H1 (cell line): Measurements from ENCODE around the gene UBE2G2. TPM values are rescaled to one million over a fixed set of nuclear protein-coding genes. Genes with fewer than 3 reads are reported as not detected.

Experiments
- CTCF ChIA-PET: fragments of 300-600 bp; sonication (Branson Sonifier 250); formaldehyde crosslinking; loops from one replicate; lab custom pipeline; 2021; ENCODE audit not compliant: partially characterized antibody; lab: Charles Lee
- POLR2A ChIA-PET: fragments of 300-600 bp; sonication (Branson Sonifier 250); formaldehyde crosslinking; loops from one replicate; lab custom pipeline; 2021; ENCODE audit warnings: inconsistent platforms; ENCODE audit not compliant: partially characterized antibody; lab: Charles Lee
- DNase-seq, 2 experiments: peaks; one replicate each; pipeline versions ENCODE4 v3.0.0 to v3.0.0-alpha.2; 2010 to 2022; ENCODE audit warnings: low spot score in 2 of 2, low read depth in 1 of 2, mixed read lengths in 1 of 2
- FAIRE-seq: peaks from 2 replicates; lab custom pipeline; 2011; peaks lifted over from hg19 to GRCh38; lab: Jason Lieb, UNC
- H2AFZ ChIP-seq: 2 replicates; pipeline ENCODE4 v1.8.1; 2012; ENCODE audit warnings: low read length, inconsistent platforms
- H2AK5ac ChIP-seq: 2 replicates; pipeline ENCODE4 v1.6.1; 2013; ENCODE audit warnings: low read depth, low read length
- H2BK120ac ChIP-seq: replicated peaks from 2 replicates; pipeline ENCODE3; 2013; ENCODE audit warnings: low read depth, low read length, inconsistent platforms
- H2BK12ac ChIP-seq: 2 replicates; pipeline ENCODE4 v1.6.1; 2013; ENCODE audit warnings: low read depth, low read length
- H2BK15ac ChIP-seq: 2 replicates; pipeline ENCODE4 v1.6.1; 2013; ENCODE audit warnings: low read length
- H2BK20ac ChIP-seq: 2 replicates; pipeline ENCODE4 v1.6.1; 2013; ENCODE audit warnings: low read length
- H2BK5ac ChIP-seq: 2 replicates; pipeline ENCODE4 v1.6.1; 2013; ENCODE audit warnings: low read depth, low read length
- H3K14ac ChIP-seq: 2 replicates; pipeline ENCODE4 v1.6.1; 2013; ENCODE audit warnings: inconsistent platforms; ENCODE audit not compliant: insufficient read length
- H3K18ac ChIP-seq: 2 replicates; pipeline ENCODE4 v1.6.1; 2013; ENCODE audit warnings: low read length; ENCODE audit errors: extremely low read depth
- H3K23ac ChIP-seq: 2 replicates; pipeline ENCODE4 v1.6.1; 2013; ENCODE audit warnings: inconsistent platforms; ENCODE audit not compliant: insufficient read length
- H3K23me2 ChIP-seq: 2 replicates; pipeline ENCODE4 v1.6.1; 2013; ENCODE audit warnings: low read depth, low read length
- H3K27ac ChIP-seq: 2 replicates; pipeline ENCODE4 v1.6.1; 2011; ENCODE audit warnings: low read depth, low read length, inconsistent platforms
- H3K27me3 ChIP-seq, 4 experiments: replicated peaks in 1 of 4; 1 replicate in 1 of 4; 2 replicates in 3 of 4; pipeline versions ENCODE4 v1.6.1 to v1.8.1; 2011 to 2013; ENCODE audit warnings: low read length in 3 of 4, mild to moderate bottlenecking in 3 of 4, inconsistent platforms in 2 of 4, mixed read lengths in 2 of 4, moderate library complexity in 1 of 4; ENCODE audit not compliant: control insufficient read depth in 3 of 4, insufficient read depth in 3 of 4; ENCODE audit errors: extremely low read depth in 1 of 4
- H3K36me3 ChIP-seq, 4 experiments: 2 replicates each; pipeline versions ENCODE4 v1.6.1 to v1.8.1; 2011 to 2013; ENCODE audit warnings: mild to moderate bottlenecking in 4 of 4, low read length in 3 of 4, moderate library complexity in 2 of 4, control low read depth in 1 of 4, inconsistent platforms in 1 of 4; ENCODE audit not compliant: insufficient read depth in 4 of 4, control insufficient read depth in 2 of 4
- H3K4ac ChIP-seq: replicated peaks from 2 replicates; pipeline ENCODE3; 2013; ENCODE audit warnings: low read length, low read depth, mixed read lengths, inconsistent platforms; ENCODE audit not compliant: insufficient read length
- H3K4me1 ChIP-seq, 4 experiments: replicated peaks in 1 of 4; 1 replicate in 1 of 4; 2 replicates in 3 of 4; pipeline versions ENCODE4 v1.6.1 to v1.8.1; 2011 to 2013; ENCODE audit warnings: low read length in 3 of 4, inconsistent platforms in 2 of 4, mixed read lengths in 1 of 4; ENCODE audit not compliant: insufficient read depth in 4 of 4, control insufficient read depth in 3 of 4
- H3K4me2 ChIP-seq, 2 experiments: 2 replicates each; pipeline versions ENCODE4 v1.6.1 to v1.8.1; 2011 to 2013; ENCODE audit warnings: low read depth in 2 of 2, low read length in 2 of 2, control low read depth in 1 of 2, inconsistent platforms in 1 of 2, mild to moderate bottlenecking in 1 of 2; ENCODE audit not compliant: insufficient read depth in 1 of 2
- H3K4me3 ChIP-seq, 4 experiments: fragments of 200-600, 300-600 bp in 1 of 4; sonication (generic), shearing (Covaris generic), sonication (Bioruptor Twin) in 1 of 4; 2 replicates each; pipeline versions ENCODE4 v1.5.1 to v1.8.1; 2011 to 2016; ENCODE audit warnings: low read length in 4 of 4, low read depth in 3 of 4, control low read depth in 2 of 4, inconsistent platforms in 2 of 4, mild to moderate bottlenecking in 2 of 4, mixed read lengths in 1 of 4, moderate library complexity in 1 of 4; ENCODE audit not compliant: insufficient read depth in 2 of 4; ENCODE audit errors: extremely low read depth in 1 of 4
- H3K56ac ChIP-seq: replicated peaks from 2 replicates; pipeline ENCODE3; 2013; ENCODE audit warnings: low read depth, mild to moderate bottlenecking, mixed read lengths, low read length, inconsistent platforms; ENCODE audit not compliant: insufficient read length
- H3K79me1 ChIP-seq: 2 replicates; pipeline ENCODE4 v1.6.1; 2013; ENCODE audit warnings: low read depth, low read length, control low read depth
- H3K79me2 ChIP-seq, 2 experiments: 2 replicates each; pipeline versions ENCODE4 v1.6.1 to v1.8.1; 2012 to 2013; ENCODE audit warnings: low read length in 2 of 2, mild to moderate bottlenecking in 2 of 2, inconsistent platforms in 1 of 2; ENCODE audit not compliant: insufficient read depth in 2 of 2, control insufficient read depth in 1 of 2
- H3K9ac ChIP-seq, 4 experiments: replicated peaks in 1 of 4; 1 replicate in 1 of 4; 2 replicates in 3 of 4; pipeline versions ENCODE4 v1.6.1 to v1.8.1; 2011 to 2013; ENCODE audit warnings: low read depth in 3 of 4, low read length in 3 of 4, control low read depth in 2 of 4, mild to moderate bottlenecking in 2 of 4, moderate library complexity in 2 of 4, inconsistent platforms in 1 of 4; ENCODE audit errors: extremely low read depth in 1 of 4
- H3K9me3 ChIP-seq, 2 experiments: 2 replicates each; pipeline versions ENCODE4 v1.6.1 to v1.8.1; 2012 to 2013; ENCODE audit warnings: mild to moderate bottlenecking in 2 of 2, moderate library complexity in 2 of 2, control low read depth in 1 of 2, inconsistent platforms in 1 of 2, low read depth in 1 of 2, low read length in 1 of 2, mixed read lengths in 1 of 2; ENCODE audit not compliant: insufficient read depth in 2 of 2
- H4K20me1 ChIP-seq, 2 experiments: replicated peaks in 1 of 2; 2 replicates each; pipeline versions ENCODE3 to v1.8.1; 2011 to 2013; ENCODE audit warnings: inconsistent platforms in 2 of 2, low read length in 2 of 2, mild to moderate bottlenecking in 1 of 2; ENCODE audit not compliant: insufficient read depth in 2 of 2, control insufficient read depth in 1 of 2
- H4K5ac ChIP-seq: 2 replicates; pipeline ENCODE4 v1.6.1; 2013; ENCODE audit warnings: low read length, low read depth, mixed read lengths, inconsistent platforms; ENCODE audit not compliant: insufficient read length
- H4K8ac ChIP-seq: 2 replicates; pipeline ENCODE4 v1.8.0; 2013; ENCODE audit warnings: mild to moderate bottlenecking, moderate library complexity, low read length, inconsistent platforms; ENCODE audit not compliant: insufficient read depth; ENCODE audit errors: extremely low read depth
- H4K91ac ChIP-seq: replicated peaks from 2 replicates; pipeline ENCODE3; 2013; ENCODE audit warnings: low read length, mixed read lengths, inconsistent platforms; ENCODE audit not compliant: insufficient read length
- CEBPB ChIP-seq: IDR thresholded peaks from 2 replicates; pipeline ENCODE4 v1.6.1; 2012; ENCODE audit warnings: low read depth, low read length
- CHD1 ChIP-seq: IDR thresholded peaks from 2 replicates; pipeline ENCODE4 v1.6.1; 2012; ENCODE audit warnings: low read depth, low read length, improper control_type of control experiment
- CHD2 ChIP-seq: IDR thresholded peaks from 2 replicates; pipeline ENCODE4 v1.6.1; 2012; ENCODE audit warnings: low read length, improper control_type of control experiment
- CTBP2 ChIP-seq: IDR thresholded peaks from 2 replicates; pipeline ENCODE4 v1.7.0; 2011; ENCODE audit warnings: borderline replicate concordance, mild to moderate bottlenecking, moderate library complexity, mixed read lengths, low read length; ENCODE audit not compliant: insufficient read depth, insufficient read length
- EGR1 ChIP-seq: IDR thresholded peaks from 2 replicates; pipeline ENCODE4 v1.6.1; 2011; ENCODE audit warnings: low read depth, low read length, borderline replicate concordance
- HDAC6 ChIP-seq: IDR thresholded peaks from one replicate; pipeline ENCODE4 v1.7.1; 2012; ENCODE audit warnings: low read depth, mild to moderate bottlenecking, inconsistent platforms, low read length, moderate library complexity
- JUN ChIP-seq: IDR thresholded peaks from 2 replicates; pipeline ENCODE4 v1.6.1; 2011; ENCODE audit warnings: low read depth, mild to moderate bottlenecking, improper control_type of control experiment, low read length
- MAFK ChIP-seq: IDR thresholded peaks from 2 replicates; pipeline ENCODE4 v1.6.1; 2012; ENCODE audit warnings: low read depth, mild to moderate bottlenecking, improper control_type of control experiment, low read length
- POLR2AphosphoS5 ChIP-seq: IDR thresholded peaks from 2 replicates; pipeline ENCODE4 v1.6.1; 2011; ENCODE audit warnings: low read depth, low read length
- RAD21 ChIP-seq, 2 experiments: IDR thresholded peaks in 1 of 2; conservative IDR thresholded peaks in 1 of 2; 2 replicates each; pipeline ENCODE4 v1.6.1; 2011; ENCODE audit warnings: low read depth in 2 of 2, low read length in 2 of 2, improper control_type of control experiment in 1 of 2, inconsistent platforms in 1 of 2, mild to moderate bottlenecking in 1 of 2, moderate library complexity in 1 of 2
- SIN3A ChIP-seq, 2 experiments: IDR thresholded peaks in 1 of 2; conservative IDR thresholded peaks in 1 of 2; 2 replicates each; pipeline ENCODE4 v1.6.1; 2011 to 2012; ENCODE audit warnings: low read length in 2 of 2, improper control_type of control experiment in 1 of 2, low read depth in 1 of 2, mild to moderate bottlenecking in 1 of 2
- SIX5 ChIP-seq: IDR thresholded peaks from 2 replicates; pipeline ENCODE4 v1.6.1; 2011; ENCODE audit warnings: mild to moderate bottlenecking, low read depth, low read length
- SP4 ChIP-seq: IDR thresholded peaks from 2 replicates; pipeline ENCODE4 v1.6.1; 2012; ENCODE audit warnings: low read length, inconsistent platforms
- WGBS, 2 experiments: shearing (Covaris generic) in 1 of 2; methylation state at CpG; one replicate each; pipeline versions ENCODE4 v1.1.6 to v1.1.7; 2013 to 2015; ENCODE audit warnings: low lambda C conversion rate in 2 of 2, mixed read lengths in 2 of 2, inconsistent platforms in 1 of 2, low coverage in 1 of 2, missing lambda C conversion rate in 1 of 2; ENCODE audit not compliant: insufficient replicate concordance in 2 of 2, insufficient coverage in 1 of 2, insufficient read length in 1 of 2; ENCODE audit errors: extremely low coverage in 1 of 2, missing lambda C conversion rate in 1 of 2; 5-methylcytosine and 5-hydroxymethylcytosine counted together
- polyA plus RNA-seq, 7 experiments: library from polyadenylated mRNA; depleted of rRNA in 3 of 7; stranded (reverse) in 5 of 7; unstranded in 2 of 7; fragments of >200 nt in 5 of 7; fragments of 200-250 nt in 2 of 7; gene quantifications; 1 replicate in 5 of 7; 2 replicates in 1 of 7; 4 replicates in 1 of 7; pipeline versions ENCODE4 v1.2.1 to v1.2.3, GENCODE V29; 2011 to 2013; ENCODE audit warnings: missing spikeins in 2 of 7, mixed read lengths in 2 of 7
- total RNA-seq: library from RNA; stranded (reverse); fragmentation: NEBNext Ultra II Directional; extraction: Animal tissue kit (Norgen Biotek cat#: 25700); gene quantifications from 2 replicates; pipeline ENCODE4 v1.2.1, GENCODE V29; 2021

Gene UBE2G2
- total and polyA plus RNA-seq, 2 of the 8 experiments (the other 6 are each of a cell fraction or from before 2014, with no cell fraction given): 96.3 to 101 TPM

DNA sequence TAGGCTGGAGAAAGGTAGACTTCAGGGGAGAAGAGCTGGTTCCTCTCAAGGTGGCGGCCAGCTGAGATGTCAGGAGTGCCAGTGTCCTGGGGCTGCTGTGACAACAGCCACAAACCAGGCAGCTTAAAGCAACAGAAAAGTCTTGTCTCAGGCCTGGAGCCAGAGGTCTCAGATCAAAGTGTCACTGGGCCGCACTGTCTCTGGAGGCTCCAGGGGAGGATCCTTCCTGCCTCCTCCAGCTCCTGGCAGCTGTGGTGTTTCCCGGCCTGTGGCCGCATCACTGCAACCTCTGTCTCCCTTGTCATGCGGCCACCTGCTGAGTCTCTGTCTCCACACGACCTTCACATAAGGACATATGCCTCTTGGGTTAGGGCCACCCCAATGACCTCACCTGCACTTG lies 65.8 kb downstream of the UBE2G2 start:
- Histone ChIP-seq H2BK15ac (peak overlapping the region; percentile 46; the same call in 1 of the 2 replicates), H3K18ac (no peak overlapping the region), H3K9me3 (peaks cover 45 to 64% of the 10 kb centered on the region in 2 experiments), H3K56ac (no peak overlapping the region), H2BK5ac (no peak overlapping the region), H4K91ac (no peak overlapping the region), H3K36me3 (no peaks in the 10 kb centered on the region), H2AFZ (no peak overlapping the region), H3K27me3 (no peaks in the 10 kb centered on the region), H4K8ac (no peak overlapping the region), H3K9ac (no peak overlapping the region), H3K4me3 (no peak overlapping the region), H3K23ac (no peak overlapping the region), H3K4me1 (no peaks in the 10 kb centered on the region), H3K14ac (no peak overlapping the region), H3K4me2 (no peak overlapping the region), H3K79me2 (no peaks in the 10 kb centered on the region), H3K79me1 (no peaks in the 10 kb centered on the region), H4K20me1 (no peaks in the 10 kb centered on the region), H3K27ac (no peak overlapping the region), H2BK20ac (peak overlapping the region; percentile 3; the same call in 1 of the 2 replicates), H2AK5ac (peak overlapping the region; percentile 83; the same call in 1 of the 2 replicates), H2BK12ac (peak overlapping the region; percentile 23; the same call in 1 of the 2 replicates), H3K4ac (no peak overlapping the region), H3K23me2 (no peaks in the 10 kb centered on the region), H4K5ac (no peak overlapping the region), H2BK120ac (no peak overlapping the region)
- ChIA-PET POLR2A (interaction anchor here (1.1 to 1.7 kb wide), 2 partner anchors 8 to 32 kb away, joined by 3 to 4 read pairs; no protein-coding TSS in a partner anchor), CTCF (interaction anchor here (0.6 to 1.1 kb wide), 2 partner anchors 12 to 17 kb away, joined by 3 read pairs; no protein-coding TSS in a partner anchor)
- FAIRE-seq: no peak
- DNase-seq: peak in 1 of 2 experiments; percentile 32
- 90% methylated on average over 6 of the region's 6 CpGs; no CpG with 5 or more reads in 1 of the 2 experiments for WGBS, 2 experiments
- TF ChIP-seq POLR2AphosphoS5 (no peak), EGR1 (no peak), CEBPB (no peak), SIN3A (conservative IDR thresholded peaks at IDR 0.05 in 1 of 2, IDR thresholded peaks at IDR 0.05 in 1 of 2; ENCODE audit: low read depth in 1 of 2, low read length in 2 of 2) (no peak), HDAC6 (no peak), JUN (no peak), CHD1 (no peak), RAD21 (IDR thresholded peaks at IDR 0.05 in 1 of 2, conservative IDR thresholded peaks at IDR 0.05 in 1 of 2; ENCODE audit: low read depth in 2 of 2, low read length in 2 of 2) (no peak), SP4 (no peak), MAFK (no peak), CHD2 (no peak), CTBP2 (no peak), SIX5 (no peak)
